Tibial artery (tissue), 4 donors: Measurements from ENCODE around the gene CATSPERB.

ENCODE experiments used
- DNase-seq, 2 donors: peaks; one replicate each; pipeline ENCODE4 v3.0.0-alpha.2; 2019
- H3K27ac ChIP-seq, 2 donors: fragments of 200-600 bp; sonication (generic) in 1 of 2; 1 replicate in 1 of 2; 2 replicates in 1 of 2; pipeline ENCODE4 v1.5.1; 2018 to 2019; ENCODE audit warnings: mild to moderate bottlenecking in 1 of 2
- H3K27me3 ChIP-seq, 2 donors: fragments of 200-600 bp; sonication (generic) in 1 of 2; one replicate each; pipeline versions ENCODE4 v1.5.1 to v1.6.0; 2016 to 2019
- H3K36me3 ChIP-seq, 3 donors: fragments of 200-600 bp; sonication (generic) in 2 of 3; one replicate each; pipeline ENCODE4 v1.5.1; 2016 to 2019; ENCODE audit warnings: mild to moderate bottlenecking in 2 of 3
- H3K4me1 ChIP-seq, 4 donors: fragments of 200-600 bp; sonication (generic) in 2 of 4; 1 replicate in 3 of 4; 2 replicates in 1 of 4; pipeline ENCODE4 v1.5.1; 2016 to 2019
- H3K4me3 ChIP-seq, 2 donors: fragments of 200-600 bp; sonication (generic) in 1 of 2; 1 replicate in 1 of 2; 2 replicates in 1 of 2; pipeline ENCODE4 v1.5.1; 2018 to 2019; ENCODE audit warnings: mild to moderate bottlenecking in 2 of 2
- H3K9me3 ChIP-seq, 3 donors: fragments of 200-600 bp; sonication (generic) in 1 of 3; one replicate each; pipeline ENCODE4 v1.5.1; 2016 to 2019
- CTCF ChIP-seq, 2 experiments: fragments of 200-600 bp in 1 of 2; fragments of 450-650 bp in 1 of 2; IDR thresholded peaks; one replicate each; pipeline ENCODE4 v1.5.1; 2017 to 2019; ENCODE audit warnings: antibody characterized with exemption in 2 of 2, mild to moderate bottlenecking in 1 of 2, moderate library complexity in 1 of 2
- intact Hi-C: fragments of 100-400 bp; cut with DNase I; formaldehyde crosslinking; loops from one replicate; pipeline ENCODE4 v1.15.0; 2023; ENCODE audit warnings: low total_unique reads

The CATSPERB gene

GRCh38 chr14:91555531-91555930, 176.4 kb downstream of the CATSPERB start:
- Histone ChIP-seq H3K27me3 (no peaks in the 10 kb centered on the region), H3K27ac (no peak overlapping the region), H3K4me1 (no peaks in the 10 kb centered on the region), H3K9me3 (no peaks in the 10 kb centered on the region), H3K36me3 (no peaks in the 10 kb centered on the region), H3K4me3 (no peak overlapping the region)
- no peak for TF ChIP-seq CTCF (IDR thresholded peaks at IDR 0.05)
- DNase-seq, result no peak
- intact Hi-C loops, result no loop called here

GRCh38 chr14:91554535-91555332, 177.2 kb downstream of the CATSPERB start:
- H3K27ac ChIP-seq, result no peak overlapping the region
- TF ChIP-seq CTCF (IDR thresholded peaks at IDR 0.05), result no peak
- no peaks in the 10 kb centered on the region for H3K4me1 ChIP-seq
- no peaks in the 10 kb centered on the region for H3K27me3 ChIP-seq
- no peak overlapping the region for H3K4me3 ChIP-seq
- H3K36me3 ChIP-seq, result no peaks in the 10 kb centered on the region
- no peaks in the 10 kb centered on the region for H3K9me3 ChIP-seq
- intact Hi-C loops, result no loop called here
- DNase-seq, result no peak

- intact Hi-C loops, result no loop called here
- H3K4me1 ChIP-seq, result no peaks in the 10 kb centered on the region
Measured at GRCh38 chr14:91548108-91548507, 183.8 kb downstream of the CATSPERB start.

GRCh38 chr14:91545946-91546716, 185.8 kb downstream of the CATSPERB start:
- Histone ChIP-seq H3K27ac (no peak overlapping the region), H3K27me3 (no peaks in the 10 kb centered on the region), H3K36me3 (no peaks in the 10 kb centered on the region), H3K4me3 (no peak overlapping the region), H3K4me1 (no peaks in the 10 kb centered on the region), H3K9me3 (peaks cover 0 to 11% (median 0%) of the 10 kb centered on the region in 3 donors)
- no peak for DNase-seq
- intact Hi-C loops, result no loop called here
- no peak for TF ChIP-seq CTCF (IDR thresholded peaks at IDR 0.05)

More at GRCh38 chr14:91548108-91548507, 183.8 kb downstream of the CATSPERB start:
- Histone ChIP-seq H3K27ac (no peak overlapping the region), H3K27me3 (no peaks in the 10 kb centered on the region), H3K4me3 (no peak overlapping the region), H3K36me3 (no peaks in the 10 kb centered on the region), H3K9me3 (peaks cover 0 to 3% (median 0%) of the 10 kb centered on the region in 3 donors)
- TF ChIP-seq CTCF (IDR thresholded peaks at IDR 0.05), result no peak
- DNase-seq, result no peak

- TF ChIP-seq CTCF (IDR thresholded peaks at IDR 0.05), result no peak
- H3K27ac ChIP-seq, result no peak overlapping the region
- no peaks in the 10 kb centered on the region for H3K36me3 ChIP-seq
- no peaks in the 10 kb centered on the region for H3K4me1 ChIP-seq
- H3K9me3 ChIP-seq, result peaks cover 0 to 11% (median 0%) of the 10 kb centered on the region in 3 donors
- intact Hi-C loops, result no loop called here
- no peak for DNase-seq
- no peaks in the 10 kb centered on the region for H3K27me3 ChIP-seq
- H3K4me3 ChIP-seq, result no peak overlapping the region
Measured at GRCh38 chr14:91545204-91545603, 186.7 kb downstream of the CATSPERB start.
